SK-N-SH (cell line): ENCODE data around the gene ANKDD1A. TPM values are rescaled to one million over a fixed set of nuclear protein-coding genes. Genes with fewer than 3 reads are reported as not detected.

Experiments used
- CTCF ChIA-PET: fragments of 300-600, 350-600 bp; formaldehyde crosslinking; extraction: SDS; loops from one replicate; lab custom pipeline; 2021; lab: Yijun Ruan, JAX
- POLR2A ChIA-PET: fragments of 350-600 bp; sonication (Branson Sonifier 250); formaldehyde crosslinking; extraction: SDS; loops from one replicate; lab custom pipeline; 2020; ENCODE audit warnings: antibody characterized with exemption, inconsistent platforms; lab: Yijun Ruan, JAX
- DNase-seq: peaks from one replicate; pipeline ENCODE4 v3.0.0; 2012
- H2AFZ ChIP-seq: fragments of 200-600 bp; sonication (generic); 2 replicates; pipeline ENCODE4 v1.8.1; 2016; ENCODE audit warnings: antibody characterized with exemption, mild to moderate bottlenecking, low read depth
- H3F3A ChIP-seq: fragments of 200-600 bp; sonication (generic); replicated peaks from 2 replicates; pipeline ENCODE3; 2016; ENCODE audit warnings: antibody characterized with exemption, mild to moderate bottlenecking; ENCODE audit not compliant: insufficient read depth
- H3K27ac ChIP-seq, 2 experiments: fragments of 200-500 bp in 1 of 2; fragments of 200-600 bp in 1 of 2; sonication (Bioruptor generic) in 1 of 2; sonication (generic), shearing (Covaris generic) in 1 of 2; 2 replicates each; pipeline versions ENCODE4 v1.5.1 to v1.6.1; 2014 to 2016; ENCODE audit warnings: low read depth in 2 of 2, inconsistent platforms in 1 of 2, low read length in 1 of 2, mild to moderate bottlenecking in 1 of 2, mixed read lengths in 1 of 2
- H3K27me3 ChIP-seq: fragments of 200-600 bp; sonication (generic), shearing (Covaris generic); 2 replicates; pipeline ENCODE4 v1.6.1; 2016; ENCODE audit warnings: mixed run types; ENCODE audit not compliant: insufficient read depth
- H3K36me3 ChIP-seq, 2 experiments: fragments of 200-500 bp in 1 of 2; fragments of 200-600 bp in 1 of 2; sonication (Bioruptor generic) in 1 of 2; sonication (generic) in 1 of 2; replicated peaks in 1 of 2; 2 replicates each; pipeline versions ENCODE3 to v1.5.1; 2014 to 2016; ENCODE audit warnings: low read length in 1 of 2, mild to moderate bottlenecking in 1 of 2; ENCODE audit not compliant: insufficient read depth in 2 of 2, control insufficient read depth in 1 of 2
- H3K4me1 ChIP-seq, 2 experiments: fragments of 200-500 bp in 1 of 2; fragments of 200-600 bp in 1 of 2; sonication (Bioruptor generic) in 1 of 2; sonication (generic), shearing (Covaris generic) in 1 of 2; 2 replicates each; pipeline versions ENCODE4 v1.5.1 to v1.6.1; 2014 to 2016; ENCODE audit warnings: low read depth in 1 of 2, low read length in 1 of 2, mixed run types in 1 of 2; ENCODE audit not compliant: insufficient read depth in 2 of 2, control insufficient read depth in 1 of 2
- H3K4me2 ChIP-seq: fragments of 200-600 bp; sonication (generic), shearing (Covaris generic); 2 replicates; pipeline ENCODE4 v1.6.1; 2017; ENCODE audit warnings: mixed run types
- H3K4me3 ChIP-seq, 2 experiments: fragments of 200-500 bp in 1 of 2; fragments of 200-600 bp in 1 of 2; sonication (Bioruptor generic) in 1 of 2; sonication (generic), shearing (Covaris generic) in 1 of 2; 2 replicates each; pipeline versions ENCODE4 v1.5.1 to v1.8.1; 2014 to 2016; ENCODE audit warnings: low read depth in 2 of 2, inconsistent platforms in 1 of 2, low read length in 1 of 2, mild to moderate bottlenecking in 1 of 2, mixed read lengths in 1 of 2, moderate library complexity in 1 of 2
- H3K79me2 ChIP-seq: fragments of 200-600 bp; sonication (generic); 2 replicates; pipeline ENCODE4 v1.8.1; 2017; ENCODE audit warnings: mild to moderate bottlenecking; ENCODE audit not compliant: insufficient read depth
- H3K9ac ChIP-seq: fragments of 200-600 bp; sonication (generic); 2 replicates; pipeline ENCODE4 v1.6.1; 2017; ENCODE audit warnings: mixed run types
- H3K9me2 ChIP-seq: fragments of 200-600 bp; sonication (generic); 2 replicates; pipeline ENCODE4 v1.6.1; 2017; ENCODE audit warnings: mixed run types
- H3K9me3 ChIP-seq: fragments of 200-600 bp; sonication (generic); 2 replicates; pipeline ENCODE4 v1.6.1; 2017; ENCODE audit warnings: mixed run types, mild to moderate bottlenecking, moderate library complexity
- H4K20me1 ChIP-seq: fragments of 200-600 bp; sonication (generic); 2 replicates; pipeline ENCODE4 v1.6.1; 2017; ENCODE audit warnings: mild to moderate bottlenecking, mixed run types; ENCODE audit not compliant: insufficient read depth
- CHD2 ChIP-seq: fragments of 150-350 bp; IDR thresholded peaks from 2 replicates; pipeline ENCODE4 v1.6.1; 2018; ENCODE audit warnings: low read length; ENCODE audit not compliant: partially characterized antibody
- ELF1 ChIP-seq: IDR thresholded peaks from 2 replicates; pipeline ENCODE4 v1.4.0; 2012
- EP300 ChIP-seq, 2 experiments: IDR thresholded peaks; 2 replicates each; pipeline versions ENCODE4 v1.4.0 to v1.6.1; 2012; ENCODE audit warnings: borderline replicate concordance in 1 of 2, low read depth in 1 of 2, low read length in 1 of 2
- FOSL2 ChIP-seq: IDR thresholded peaks from 2 replicates; pipeline ENCODE4 v1.4.0; 2012; ENCODE audit warnings: low read depth, mild to moderate bottlenecking, moderate library complexity, borderline replicate concordance
- GABPA ChIP-seq: IDR thresholded peaks from 2 replicates; pipeline ENCODE4 v1.4.0; 2012; ENCODE audit warnings: low read depth, mild to moderate bottlenecking
- MEF2A ChIP-seq: IDR thresholded peaks from 2 replicates; pipeline ENCODE4 v1.4.0; 2012; ENCODE audit warnings: low read depth, borderline replicate concordance
- NFIC ChIP-seq: IDR thresholded peaks from 2 replicates; pipeline ENCODE4 v1.4.0; 2012; ENCODE audit warnings: borderline replicate concordance
- RAD21 ChIP-seq: IDR thresholded peaks from 2 replicates; pipeline ENCODE4 v1.6.1; 2012; ENCODE audit warnings: mild to moderate bottlenecking, low read length
- RCOR1 ChIP-seq: fragments of 150-350 bp; IDR thresholded peaks from 2 replicates; pipeline ENCODE4 v1.6.1; 2017; ENCODE audit warnings: antibody characterized with exemption, low read length
- RXRA ChIP-seq: IDR thresholded peaks from 2 replicates; pipeline ENCODE4 v1.4.0; 2012; ENCODE audit warnings: low read depth, mild to moderate bottlenecking, borderline replicate concordance
- SMC3 ChIP-seq: IDR thresholded peaks from 2 replicates; pipeline ENCODE4 v1.6.1; 2012; ENCODE audit warnings: low read depth, low read length, improper control_type of control experiment
- TCF12 ChIP-seq: IDR thresholded peaks from 2 replicates; pipeline ENCODE4 v1.4.0; 2012
- TEAD4 ChIP-seq: IDR thresholded peaks from 2 replicates; pipeline ENCODE4 v1.4.0; 2012; ENCODE audit warnings: mild to moderate bottlenecking, borderline replicate concordance; ENCODE audit not compliant: insufficient read depth
- YY1 ChIP-seq: IDR thresholded peaks from 2 replicates; pipeline ENCODE4 v1.4.0; 2012; ENCODE audit warnings: low read depth, mild to moderate bottlenecking
- WGBS: methylation state at CpG from one replicate; pipeline ENCODE4 v1.1.6; 2017; ENCODE audit warnings: low lambda C conversion rate; 5-methylcytosine and 5-hydroxymethylcytosine counted together
- polyA plus RNA-seq, 3 experiments: library from polyadenylated mRNA; depleted of rRNA; stranded (reverse); fragments of >200 nt; gene quantifications; 2 replicates each; pipeline ENCODE4 v1.2.3, GENCODE V29; 2012
- TF ChIP-seq, protein P1 (sequence below): IDR thresholded peaks from 2 replicates; pipeline ENCODE4 v1.4.0; 2012; ENCODE audit warnings: low read depth, borderline replicate concordance
- TF ChIP-seq, protein P2 (sequence below): IDR thresholded peaks from 2 replicates; pipeline ENCODE4 v1.4.0; 2012; ENCODE audit warnings: low read depth
- TF ChIP-seq, protein P3 (sequence below): fragments of 150-350 bp; IDR thresholded peaks from 2 replicates; pipeline ENCODE4 v1.6.1; 2017; ENCODE audit warnings: antibody characterized with exemption, low read length, low read depth, borderline replicate concordance
- TF ChIP-seq, protein P4 (sequence below): IDR thresholded peaks from 2 replicates; pipeline ENCODE4; 2012

ANKDD1A gene
- polyA plus RNA-seq, 1 of the 3 experiments (the other 2 are of a cell fraction) = 8.6 TPM

DNA sequence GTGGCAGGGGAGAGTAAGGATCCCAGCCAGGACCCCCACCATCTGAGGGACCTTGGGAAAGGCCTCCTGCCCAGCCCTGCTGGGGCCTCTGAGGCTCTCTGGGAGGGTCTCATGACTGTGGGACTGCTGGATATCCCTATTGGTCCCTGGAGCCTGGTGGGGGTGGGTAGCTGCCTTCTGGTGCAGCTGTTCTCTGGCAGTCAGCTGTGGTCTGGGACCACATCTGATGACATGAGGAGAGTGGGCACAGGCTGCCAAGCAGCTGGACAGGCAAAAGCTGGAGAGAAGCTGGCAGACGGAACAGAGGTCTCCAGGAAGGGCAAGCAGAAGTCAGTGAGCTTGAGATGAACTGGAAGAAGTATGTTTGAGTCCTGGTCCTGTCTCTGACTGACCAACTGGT is 47.6 kb upstream of the ANKDD1A start:
- no peak for DNase-seq
- Histone ChIP-seq H3K27ac (no peak overlapping the region), H3F3A (no peaks in the 10 kb centered on the region), H4K20me1 (no peaks in the 10 kb centered on the region), H3K9ac (no peak overlapping the region), H3K4me1 (peaks cover 4 to 11% of the 10 kb centered on the region in 2 experiments; a peak in 3 of 4 replicates), H3K9me3 (no peaks in the 10 kb centered on the region), H2AFZ (no peak overlapping the region)
- TF ChIP-seq RCOR1 (no peak), TCF12 (no peak), EP300 (IDR thresholded peaks at IDR 0.05; ENCODE audit: borderline replicate concordance in 1 of 2, low read depth in 1 of 2, low read length in 1 of 2) (no peak), FOSL2 (no peak), RAD21 (no peak), NFIC (no peak), ELF1 (no peak), YY1 (no peak), MEF2A (no peak), GABPA (no peak), CHD2 (no peak), SMC3 (no peak), TEAD4 (no peak), RXRA (no peak)
- TF ChIP-seq, protein P1, sequence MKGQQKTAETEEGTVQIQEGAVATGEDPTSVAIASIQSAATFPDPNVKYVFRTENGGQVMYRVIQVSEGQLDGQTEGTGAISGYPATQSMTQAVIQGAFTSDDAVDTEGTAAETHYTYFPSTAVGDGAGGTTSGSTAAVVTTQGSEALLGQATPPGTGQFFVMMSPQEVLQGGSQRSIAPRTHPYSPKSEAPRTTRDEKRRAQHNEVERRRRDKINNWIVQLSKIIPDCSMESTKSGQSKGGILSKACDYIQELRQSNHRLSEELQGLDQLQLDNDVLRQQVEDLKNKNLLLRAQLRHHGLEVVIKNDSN = no peak
- TF ChIP-seq, protein P2, sequence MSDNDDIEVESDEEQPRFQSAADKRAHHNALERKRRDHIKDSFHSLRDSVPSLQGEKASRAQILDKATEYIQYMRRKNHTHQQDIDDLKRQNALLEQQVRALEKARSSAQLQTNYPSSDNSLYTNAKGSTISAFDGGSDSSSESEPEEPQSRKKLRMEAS = no peak
- TF ChIP-seq, protein P3, sequence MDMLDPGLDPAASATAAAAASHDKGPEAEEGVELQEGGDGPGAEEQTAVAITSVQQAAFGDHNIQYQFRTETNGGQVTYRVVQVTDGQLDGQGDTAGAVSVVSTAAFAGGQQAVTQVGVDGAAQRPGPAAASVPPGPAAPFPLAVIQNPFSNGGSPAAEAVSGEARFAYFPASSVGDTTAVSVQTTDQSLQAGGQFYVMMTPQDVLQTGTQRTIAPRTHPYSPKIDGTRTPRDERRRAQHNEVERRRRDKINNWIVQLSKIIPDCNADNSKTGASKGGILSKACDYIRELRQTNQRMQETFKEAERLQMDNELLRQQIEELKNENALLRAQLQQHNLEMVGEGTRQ = no peak
- TF ChIP-seq, protein P4, sequence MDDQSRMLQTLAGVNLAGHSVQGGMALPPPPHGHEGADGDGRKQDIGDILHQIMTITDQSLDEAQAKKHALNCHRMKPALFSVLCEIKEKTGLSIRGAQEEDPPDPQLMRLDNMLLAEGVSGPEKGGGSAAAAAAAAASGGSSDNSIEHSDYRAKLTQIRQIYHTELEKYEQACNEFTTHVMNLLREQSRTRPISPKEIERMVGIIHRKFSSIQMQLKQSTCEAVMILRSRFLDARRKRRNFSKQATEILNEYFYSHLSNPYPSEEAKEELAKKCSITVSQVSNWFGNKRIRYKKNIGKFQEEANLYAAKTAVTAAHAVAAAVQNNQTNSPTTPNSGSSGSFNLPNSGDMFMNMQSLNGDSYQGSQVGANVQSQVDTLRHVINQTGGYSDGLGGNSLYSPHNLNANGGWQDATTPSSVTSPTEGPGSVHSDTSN = no peak
- TF ChIP-seq, all 33 proteins: peak for 0
- Histone ChIP-seq H3K4me3 (no peak overlapping the region), H3K4me2 (no peak overlapping the region), H3K27me3 (no peaks in the 10 kb centered on the region), H3K36me3 (peaks cover 0 to 19% of the 10 kb centered on the region in 2 experiments), H3K9me2 (no peaks in the 10 kb centered on the region), H3K79me2 (peaks cover 6% of the 10 kb centered on the region; the same call in 1 of the 2 replicates)
- 89% methylated on average over 1 of the region's 1 CpG for WGBS
- ChIA-PET POLR2A (no interaction called here), CTCF (no interaction called here)
